Measurements from ENCODE around the gene HRH4.

GRCh38 chr18:24432618-24433017 is 27.8 kb upstream of the HRH4 start:
- TF ChIP-seq POLR2AphosphoS5 (IDR thresholded peaks at IDR 0.05; ENCODE audit: low read depth, low read length) (no peak), TAF1 (IDR thresholded peaks at IDR 0.05; ENCODE audit: borderline replicate concordance, insufficient read depth, low read length) (no peak), REST (IDR thresholded peaks at IDR 0.05; ENCODE audit: insufficient read depth in 1 of 2, low read depth in 2 of 2, low read length in 2 of 2) (no peak), SIN3A (IDR thresholded peaks at IDR 0.05; ENCODE audit: borderline replicate concordance, insufficient read depth, low read length) (no peak), FOXP2 (optimal IDR thresholded peaks at IDR 0.05; ENCODE audit: borderline replicate concordance, extremely low read depth, extremely low read length, insufficient read depth) (no peak)
